SK-N-SH treated with all-trans-retinoic acid at 6 μM for 48 hours (cell line): ENCODE data around the gene RABGAP1.

ENCODE experiments used
- ESRRG ChIP-seq: fragments of 250-450 bp; sonication (Bioruptor Pico); IDR thresholded peaks from 2 replicates; pipeline ENCODE4 v1.6.1; 2021; ENCODE audit warnings: mild to moderate bottlenecking
- ISL1 ChIP-seq: fragments of 250-450 bp; sonication (Bioruptor Pico); IDR thresholded peaks from 2 replicates; pipeline ENCODE4 v2.1.2; 2022; ENCODE audit warnings: mild to moderate bottlenecking, moderate library complexity
- PPARA ChIP-seq: fragments of 250-450 bp; sonication (Bioruptor Pico); IDR thresholded peaks from 2 replicates; pipeline ENCODE4 v1.5.0; 2020; ENCODE audit warnings: mild to moderate bottlenecking, borderline replicate concordance
- RARB ChIP-seq: fragments of 250-450 bp; sonication (Bioruptor Pico); IDR thresholded peaks from 2 replicates; pipeline ENCODE4 v1.8.0; 2021; ENCODE audit warnings: mild to moderate bottlenecking, moderate library complexity
- SNAI2 ChIP-seq: fragments of 250-450 bp; sonication (Bioruptor Pico); IDR thresholded peaks from 2 replicates; pipeline ENCODE4 v1.5.0; 2020; ENCODE audit warnings: mild to moderate bottlenecking, moderate library complexity
- TF ChIP-seq, protein P1 (sequence below): fragments of 250-450 bp; sonication (Bioruptor Pico); IDR thresholded peaks from 2 replicates; pipeline ENCODE4 v1.5.1; 2020; ENCODE audit warnings: low read depth, mild to moderate bottlenecking, moderate library complexity

GRCh38 chr9:123061216-123061615, 120.4 kb downstream of the RABGAP1 start:
- TF ChIP-seq, protein P1, sequence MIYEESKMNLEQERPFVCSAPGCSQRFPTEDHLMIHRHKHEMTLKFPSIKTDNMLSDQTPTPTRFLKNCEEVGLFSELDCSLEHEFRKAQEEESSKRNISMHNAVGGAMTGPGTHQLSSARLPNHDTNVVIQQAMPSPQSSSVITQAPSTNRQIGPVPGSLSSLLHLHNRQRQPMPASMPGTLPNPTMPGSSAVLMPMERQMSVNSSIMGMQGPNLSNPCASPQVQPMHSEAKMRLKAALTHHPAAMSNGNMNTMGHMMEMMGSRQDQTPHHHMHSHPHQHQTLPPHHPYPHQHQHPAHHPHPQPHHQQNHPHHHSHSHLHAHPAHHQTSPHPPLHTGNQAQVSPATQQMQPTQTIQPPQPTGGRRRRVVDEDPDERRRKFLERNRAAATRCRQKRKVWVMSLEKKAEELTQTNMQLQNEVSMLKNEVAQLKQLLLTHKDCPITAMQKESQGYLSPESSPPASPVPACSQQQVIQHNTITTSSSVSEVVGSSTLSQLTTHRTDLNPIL (CRISPR knock-in tag), result no peak
- TF ChIP-seq ISL1, result no peak
- TF ChIP-seq ESRRG, result no peak
- TF ChIP-seq RARB (CRISPR knock-in tag), result no peak
- no peak for TF ChIP-seq PPARA (CRISPR knock-in tag)
- no peak for TF ChIP-seq SNAI2 (CRISPR knock-in tag)
